B cell (primary cell): ENCODE measurements around the gene EMP1.

ENCODE experiments used
- CTCF ChIP-seq: fragments of 200-600 bp; IDR thresholded peaks from one replicate; pipeline ENCODE4 v1.8.0; 2022; ENCODE audit warnings: antibody characterized with exemption, mild to moderate bottlenecking
- EZH2 ChIP-seq: IDR thresholded peaks from 2 replicates; pipeline ENCODE4 v1.6.1; 2012; ENCODE audit warnings: borderline replicate concordance, low read depth, mild to moderate bottlenecking, moderate library complexity, low read length; ENCODE audit not compliant: insufficient read depth, poor library complexity, severe bottlenecking

DNA sequence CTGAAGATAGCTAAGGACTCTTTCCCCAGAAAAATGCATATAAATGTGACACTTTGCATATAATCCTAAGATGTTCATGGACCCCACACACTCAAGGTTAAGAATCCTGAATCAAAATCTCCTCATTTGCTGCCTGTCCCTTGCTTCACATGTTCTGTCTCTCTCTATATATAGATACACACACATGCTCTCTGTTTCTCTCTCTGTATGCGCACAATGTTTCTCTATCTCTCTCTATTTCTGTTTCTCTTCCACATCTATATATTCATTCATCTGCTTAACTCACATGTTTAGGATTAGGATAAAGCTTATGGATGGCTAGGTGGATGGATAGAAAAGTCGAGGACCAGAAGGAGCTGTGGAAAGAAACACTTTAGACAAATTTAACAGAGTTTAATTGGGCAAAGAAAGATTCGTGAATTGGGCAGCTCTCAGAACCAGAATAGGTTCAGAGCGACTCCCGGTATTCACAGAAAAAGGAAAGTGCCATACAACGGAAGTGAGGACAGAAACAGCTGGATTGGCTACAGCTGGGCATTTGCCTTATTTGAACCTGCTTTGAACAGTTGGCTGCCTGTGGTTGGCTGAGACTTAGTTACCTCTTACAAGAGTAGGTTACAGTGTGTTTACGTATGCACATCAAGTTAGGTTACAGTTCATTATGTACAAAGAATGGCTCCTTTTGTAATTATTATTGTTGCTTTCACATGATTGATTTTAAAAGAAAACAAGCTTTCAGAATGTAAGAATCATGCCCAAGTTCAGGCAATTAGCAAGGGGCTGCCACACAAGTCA, 57.6 kb downstream of the EMP1 start:
- TF ChIP-seq CTCF (no peak), EZH2 (no peak)
